ENCODE results near the gene UVSSA. TPM values are rescaled to one million over a fixed set of nuclear protein-coding genes. Genes with fewer than 3 reads are reported as not detected.

Gene UVSSA
- total and polyA plus RNA-seq, 9 donors: 3.8 to 24.7 (median 15.6) TPM

- H3K4me1 ChIP-seq (ENCODE audit: insufficient read depth): no peaks in the 10 kb centered on the region
- no peak overlapping the region for H3K27ac ChIP-seq
- H3K36me3 ChIP-seq: no peaks in the 10 kb centered on the region
- DNase-seq: no peak
- no peak overlapping the region for H3K4me3 ChIP-seq
- H3K27me3 ChIP-seq: no peaks in the 10 kb centered on the region
- TF ChIP-seq EP300 (IDR thresholded peaks at IDR 0.05) (no peak), POLR2A (IDR thresholded peaks at IDR 0.05) (no peak), CTCF (IDR thresholded peaks at IDR 0.05) (no peak)
- H3K9me3 ChIP-seq: no peaks in the 10 kb centered on the region
- intact Hi-C loops (cut with DNase I): no loop called here
- 94 to 96% (median 95%) methylated on average over 38 of the region's 38 CpGs for WGBS, 3 donors
Measured at GRCh38 chr4:1338752-1339414, 8.1 kb upstream of the UVSSA start.

- no peaks in the 10 kb centered on the region for H3K36me3 ChIP-seq
- no peak for TF ChIP-seq EP300 (IDR thresholded peaks at IDR 0.05)
- TF ChIP-seq CTCF (IDR thresholded peaks at IDR 0.05): no peak
- no peak overlapping the region for H3K4me3 ChIP-seq
- 95 to 96% (median 96%) methylated on average over 38 of the region's 38 CpGs for WGBS, 3 donors
- no peak overlapping the region for H3K27ac ChIP-seq
- intact Hi-C loops (cut with DNase I): no loop called here
- H3K27me3 ChIP-seq: no peaks in the 10 kb centered on the region
- no peaks in the 10 kb centered on the region for H3K9me3 ChIP-seq
- no peaks in the 10 kb centered on the region for H3K4me1 ChIP-seq (ENCODE audit: insufficient read depth)
- peak in 1 of 5 donors; percentile 20 for DNase-seq
Measured at GRCh38 chr4:1339489-1339888, 7.5 kb upstream of the UVSSA start.

- H3K9me3 ChIP-seq: no peaks in the 10 kb centered on the region
- no peaks in the 10 kb centered on the region for H3K4me1 ChIP-seq (ENCODE audit: insufficient read depth)
- DNase-seq: no peak
- no peaks in the 10 kb centered on the region for H3K27me3 ChIP-seq
- 93 to 96% (median 93%) methylated on average over 29 of the region's 29 CpGs for WGBS, 3 donors
- TF ChIP-seq CTCF (IDR thresholded peaks at IDR 0.05): no peak
- TF ChIP-seq POLR2A (IDR thresholded peaks at IDR 0.05): no peak
- no peak for TF ChIP-seq EP300 (IDR thresholded peaks at IDR 0.05)
- no peak overlapping the region for H3K27ac ChIP-seq
- intact Hi-C loops (cut with DNase I): loop anchor here in 1 of 4 donors (10.0 kb wide), 1 partner anchor 165 kb away; the partner anchor contains the start of gene SPON2
- H3K4me3 ChIP-seq: no peak overlapping the region
- no peaks in the 10 kb centered on the region for H3K36me3 ChIP-seq
Measured at GRCh38 chr4:1340181-1340747, 6.7 kb upstream of the UVSSA start.

GRCh38 chr4:1340861-1341260 lies 6.1 kb upstream of the UVSSA start:
- H3K27ac ChIP-seq: no peak overlapping the region
- no peaks in the 10 kb centered on the region for H3K9me3 ChIP-seq
- intact Hi-C loops (cut with DNase I): loop anchor here in 1 of 4 donors (10.0 kb wide), 1 partner anchor 166 kb away; the partner anchor contains the start of gene SPON2
- TF ChIP-seq CTCF (IDR thresholded peaks at IDR 0.05) (no peak), POLR2A (IDR thresholded peaks at IDR 0.05) (no peak)
- no peaks in the 10 kb centered on the region for H3K36me3 ChIP-seq
- no peaks in the 10 kb centered on the region for H3K27me3 ChIP-seq
- peaks cover 1% of the 10 kb centered on the region for H3K4me1 ChIP-seq (ENCODE audit: insufficient read depth)
- 94 to 95% (median 94%) methylated on average over 20 of the region's 20 CpGs for WGBS, 3 donors
- DNase-seq: no peak
- no peak overlapping the region for H3K4me3 ChIP-seq

All from ovary (tissue), 9 donors.